Spleen (tissue), 7 donors: ENCODE results near the gene PEX10.

Experiments
- CTCF ChIP-seq, 11 experiments: fragments of 200-600 bp in 7 of 11; fragments of 450-650 bp in 4 of 11; sonication (generic) in 4 of 11; IDR thresholded peaks in 8 of 11; conservative IDR thresholded peaks in 3 of 11; 1 replicate in 7 of 11; 2 replicates in 4 of 11; pipeline versions ENCODE4 v1.4.0 to v1.8.0; 2016 to 2021; ENCODE audit warnings: antibody characterized with exemption in 11 of 11, inconsistent platforms in 4 of 11, mild to moderate bottlenecking in 1 of 11
- POLR2AphosphoS5 ChIP-seq, 3 donors: sonication (generic); formaldehyde crosslinking; IDR thresholded peaks; one replicate each; pipeline ENCODE4 v1.5.1; 2017; ENCODE audit warnings: antibody characterized with exemption in 3 of 3
- donor health status: DM: no; HTN: no; CAD: no; lungs with moderate emphysema.
- donor health status: DM: no; HTN: no; CAD: no.
- donor health status: DM: no; HTN: no; CAD: no.

- TF ChIP-seq CTCF (IDR thresholded peaks at IDR 0.05 in 8 of 11, conservative IDR thresholded peaks at IDR 0.05 in 3 of 11) (no peak), POLR2AphosphoS5 (IDR thresholded peaks at IDR 0.05) (no peak)
Observed at GRCh38 chr1:2431518-2431917, 19.2 kb upstream of the PEX10 start.
